Measurements from ENCODE around the gene WWOX. TPM values are rescaled to one million over a fixed set of nuclear protein-coding genes. Genes with fewer than 3 reads are reported as not detected.

Gene WWOX
- total and polyA plus RNA-seq, 4 donors, result 5.4 to 61.5 (median 18.4) TPM

DNA sequence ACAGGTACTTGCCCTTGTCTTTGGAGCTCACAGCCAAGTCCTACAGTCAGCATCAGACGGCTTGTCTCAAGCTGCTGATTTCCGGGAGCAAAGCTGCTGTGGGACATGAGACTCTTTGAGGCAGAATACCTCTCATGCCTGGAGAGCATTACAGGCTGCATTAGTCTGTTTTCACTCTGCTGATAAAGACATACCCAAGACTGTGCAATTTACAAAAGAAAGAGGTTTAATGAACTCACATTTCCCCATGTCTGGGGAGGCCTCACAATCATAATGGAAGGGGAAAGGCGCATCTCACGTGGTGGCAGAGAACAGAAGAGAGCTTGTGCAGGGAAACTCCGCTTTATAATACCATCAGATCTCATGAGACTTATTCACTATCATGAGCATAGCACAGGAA, 661.2 kb downstream of the WWOX start:
- TF ChIP-seq, protein P1, sequence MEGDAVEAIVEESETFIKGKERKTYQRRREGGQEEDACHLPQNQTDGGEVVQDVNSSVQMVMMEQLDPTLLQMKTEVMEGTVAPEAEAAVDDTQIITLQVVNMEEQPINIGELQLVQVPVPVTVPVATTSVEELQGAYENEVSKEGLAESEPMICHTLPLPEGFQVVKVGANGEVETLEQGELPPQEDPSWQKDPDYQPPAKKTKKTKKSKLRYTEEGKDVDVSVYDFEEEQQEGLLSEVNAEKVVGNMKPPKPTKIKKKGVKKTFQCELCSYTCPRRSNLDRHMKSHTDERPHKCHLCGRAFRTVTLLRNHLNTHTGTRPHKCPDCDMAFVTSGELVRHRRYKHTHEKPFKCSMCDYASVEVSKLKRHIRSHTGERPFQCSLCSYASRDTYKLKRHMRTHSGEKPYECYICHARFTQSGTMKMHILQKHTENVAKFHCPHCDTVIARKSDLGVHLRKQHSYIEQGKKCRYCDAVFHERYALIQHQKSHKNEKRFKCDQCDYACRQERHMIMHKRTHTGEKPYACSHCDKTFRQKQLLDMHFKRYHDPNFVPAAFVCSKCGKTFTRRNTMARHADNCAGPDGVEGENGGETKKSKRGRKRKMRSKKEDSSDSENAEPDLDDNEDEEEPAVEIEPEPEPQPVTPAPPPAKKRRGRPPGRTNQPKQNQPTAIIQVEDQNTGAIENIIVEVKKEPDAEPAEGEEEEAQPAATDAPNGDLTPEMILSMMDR (IDR thresholded peaks at IDR 0.05; ENCODE audit: control extremely low read depth, extremely low read depth), result no peak
- DNase-seq, result no peak
- no peak for ATAC-seq (ENCODE audit: insufficient read depth, low FRiP score)
- H3K4me1 ChIP-seq (ENCODE audit: control insufficient read depth in 5 of 5, insufficient read depth in 5 of 5, low read length in 5 of 5), result peaks cover 0 to 26% (median 4%) of the 10 kb centered on the region in 5 donors
- no peaks in the 10 kb centered on the region for H3K9me3 ChIP-seq (ENCODE audit: control insufficient read depth in 4 of 4, insufficient read depth in 3 of 4, low read length in 3 of 4)
- no peaks in the 10 kb centered on the region for H3K27me3 ChIP-seq (ENCODE audit: control insufficient read depth in 3 of 3, insufficient read depth in 3 of 3, low read length in 2 of 3)
- WGBS, 2 donors, result 94 to 95% methylated on average over 5 of the region's 5 CpGs
- no peak overlapping the region for H3K9ac ChIP-seq (ENCODE audit: insufficient read depth in 1 of 2, low read length in 2 of 2)
- H3K27ac ChIP-seq (ENCODE audit: low read depth in 1 of 2, low read length in 1 of 2), result no peak overlapping the region
- H3K4me3 ChIP-seq, result no peak overlapping the region
- no peaks in the 10 kb centered on the region for H3K36me3 ChIP-seq (ENCODE audit: control insufficient read depth in 4 of 4, insufficient read depth in 4 of 4, low read length in 4 of 4)

DNA sequence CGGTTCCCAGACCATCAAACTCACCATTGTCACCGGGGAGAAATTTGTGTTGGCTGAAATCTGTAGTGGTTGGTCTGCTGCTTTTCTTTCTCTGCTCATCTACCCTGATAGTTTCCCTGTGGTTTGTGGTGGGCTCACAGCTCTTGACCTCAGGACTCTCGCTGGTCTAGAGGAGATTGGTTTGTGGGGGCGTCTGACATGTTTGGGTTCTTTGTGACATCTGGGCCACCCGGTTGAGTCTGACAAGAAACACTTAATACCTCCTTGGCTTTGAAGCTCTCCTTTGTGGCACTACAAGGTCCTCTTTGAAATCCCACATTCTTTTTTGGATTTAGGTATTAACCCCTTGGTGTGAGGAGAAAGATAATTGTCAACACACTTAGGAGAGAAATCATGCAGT, 662.0 kb downstream of the WWOX start:
- no peaks in the 10 kb centered on the region for H3K27me3 ChIP-seq (ENCODE audit: control insufficient read depth in 3 of 3, insufficient read depth in 3 of 3, low read length in 2 of 3)
- H3K36me3 ChIP-seq (ENCODE audit: control insufficient read depth in 4 of 4, insufficient read depth in 4 of 4, low read length in 4 of 4), result no peaks in the 10 kb centered on the region
- no peak overlapping the region for H3K27ac ChIP-seq (ENCODE audit: low read depth in 1 of 2, low read length in 1 of 2)
- no peak overlapping the region for H3K4me3 ChIP-seq
- peaks cover 0 to 19% (median 4%) of the 10 kb centered on the region in 5 donors for H3K4me1 ChIP-seq (ENCODE audit: control insufficient read depth in 5 of 5, insufficient read depth in 5 of 5, low read length in 5 of 5)
- DNase-seq (no peak), ATAC-seq (ENCODE audit: insufficient read depth, low FRiP score) (no peak)
- no peak overlapping the region for H3K9ac ChIP-seq (ENCODE audit: insufficient read depth in 1 of 2, low read length in 2 of 2)
- TF ChIP-seq, protein P1 (IDR thresholded peaks at IDR 0.05; ENCODE audit: control extremely low read depth, extremely low read depth), result no peak
- no peaks in the 10 kb centered on the region for H3K9me3 ChIP-seq (ENCODE audit: control insufficient read depth in 4 of 4, insufficient read depth in 3 of 4, low read length in 3 of 4)
- WGBS, 2 donors, result 76 to 79% methylated on average over 5 of the region's 5 CpGs

- no peak overlapping the region for H3K27ac ChIP-seq (ENCODE audit: low read depth in 1 of 2, low read length in 1 of 2)
- H3K4me3 ChIP-seq, result no peak overlapping the region
- H3K9me3 ChIP-seq (ENCODE audit: control insufficient read depth in 4 of 4, insufficient read depth in 3 of 4, low read length in 3 of 4), result no peaks in the 10 kb centered on the region
- no peaks in the 10 kb centered on the region for H3K36me3 ChIP-seq (ENCODE audit: control insufficient read depth in 4 of 4, insufficient read depth in 4 of 4, low read length in 4 of 4)
- no peak overlapping the region for H3K9ac ChIP-seq (ENCODE audit: insufficient read depth in 1 of 2, low read length in 2 of 2)
- TF ChIP-seq, protein P1 (IDR thresholded peaks at IDR 0.05; ENCODE audit: control extremely low read depth, extremely low read depth), result no peak
- H3K27me3 ChIP-seq (ENCODE audit: control insufficient read depth in 3 of 3, insufficient read depth in 3 of 3, low read length in 2 of 3), result no peaks in the 10 kb centered on the region
- 65 to 72% methylated on average over 6 of the region's 6 CpGs for WGBS, 2 donors
- no peak for ATAC-seq (ENCODE audit: insufficient read depth, low FRiP score)
- H3K4me1 ChIP-seq (ENCODE audit: control insufficient read depth in 5 of 5, insufficient read depth in 5 of 5, low read length in 5 of 5), result peaks cover 0 to 17% (median 4%) of the 10 kb centered on the region in 5 donors
- no peak for DNase-seq
Observed at GRCh38 chr16:78762222-78762621, 662.8 kb downstream of the WWOX start.

DNA sequence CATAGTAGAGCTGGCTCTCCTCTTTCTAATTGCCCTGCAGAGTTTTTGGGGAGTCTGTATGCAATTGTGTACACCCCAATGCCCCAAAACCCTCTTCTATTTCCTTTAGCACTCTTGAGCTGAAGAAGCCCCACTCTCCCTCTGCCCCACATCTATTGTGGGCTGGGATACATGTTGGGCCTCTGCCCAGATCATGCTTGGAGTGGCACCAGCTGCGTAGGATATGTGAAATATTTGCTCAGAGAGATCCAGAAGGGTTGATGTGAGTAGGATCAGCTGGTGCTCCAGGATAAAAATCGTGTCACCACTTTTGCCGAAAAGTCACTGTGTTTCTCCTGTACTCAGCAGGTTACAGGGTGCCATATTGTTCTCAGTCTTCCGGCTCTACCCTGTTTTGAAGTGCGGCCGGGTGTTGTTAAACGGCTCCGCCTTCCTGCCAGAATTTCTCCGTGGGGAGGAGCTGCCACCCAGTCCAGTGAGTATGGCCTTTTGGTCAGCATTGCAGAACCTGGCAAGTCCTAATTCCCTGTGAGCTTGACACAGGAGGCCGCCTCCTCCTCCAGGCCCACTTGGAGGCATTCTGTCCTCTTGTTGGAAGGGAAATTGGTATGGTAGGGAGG, 664.5 kb downstream of the WWOX start:
- 74 to 85% methylated on average over 10 of the region's 10 CpGs for WGBS, 2 donors
- ATAC-seq (ENCODE audit: insufficient read depth, low FRiP score) (no peak), DNase-seq (peak; percentile 83 to 93 (median 90))
- Histone ChIP-seq H3K27me3 (ENCODE audit: control insufficient read depth in 3 of 3, insufficient read depth in 3 of 3, low read length in 2 of 3) (no peaks in the 10 kb centered on the region), H3K36me3 (ENCODE audit: control insufficient read depth in 4 of 4, insufficient read depth in 4 of 4, low read length in 4 of 4) (no peaks in the 10 kb centered on the region), H3K27ac (ENCODE audit: low read depth in 1 of 2, low read length in 1 of 2) (peak overlapping the region in 1 of 2 donors; percentile 20), H3K4me1 (ENCODE audit: control insufficient read depth in 5 of 5, insufficient read depth in 5 of 5, low read length in 5 of 5) (peaks cover 0 to 21% (median 4%) of the 10 kb centered on the region in 5 donors), H3K9ac (ENCODE audit: insufficient read depth in 1 of 2, low read length in 2 of 2) (no peak overlapping the region), H3K4me3 (no peak overlapping the region), H3K9me3 (ENCODE audit: control insufficient read depth in 4 of 4, insufficient read depth in 3 of 4, low read length in 3 of 4) (no peaks in the 10 kb centered on the region)
- TF ChIP-seq, protein P1 (IDR thresholded peaks at IDR 0.05; ENCODE audit: control extremely low read depth, extremely low read depth), result no peak
